OCI-LY7 (cell line): Measurements from ENCODE around the gene PLXNA4.

Experiments used
- CTCF ChIP-seq: fragments of 200-600 bp; sonication (generic); conservative IDR thresholded peaks from 2 replicates; pipeline ENCODE4 v1.5.1; 2014; ENCODE audit warnings: mild to moderate bottlenecking, antibody characterized with exemption, low read length, moderate library complexity, mixed read lengths
- EZH2phosphoT487 ChIP-seq: fragments of 200-600 bp; sonication (generic); IDR thresholded peaks from 2 replicates; pipeline ENCODE4 v1.6.1; 2018; ENCODE audit warnings: low read depth, borderline replicate concordance, mild to moderate bottlenecking, mixed run types, antibody characterized with exemption, low read length, moderate library complexity, mixed read lengths

- TF ChIP-seq CTCF (no peak), EZH2phosphoT487 (no peak)
These were observed 202.4 kb downstream of the PLXNA4 start for GRCh38 chr7:132373879-132374278.
